Spinal cord (tissue), 10 donors: ENCODE measurements around the gene USP48. TPM values are rescaled to one million over a fixed set of nuclear protein-coding genes. Genes with fewer than 3 reads are reported as not detected.

Experiments used
- DNase-seq, 6 donors: peaks; one replicate each; pipeline versions ENCODE4 v3.0.0 to v3.0.0-alpha.2; 2013 to 2015; ENCODE audit warnings: low spot score in 6 of 6, low read depth in 4 of 6
- H3K27ac ChIP-seq: one replicate; pipeline ENCODE4 v1.5.1; 2013; ENCODE audit warnings: low read depth, low read length, control low read depth
- H3K27me3 ChIP-seq: one replicate; pipeline ENCODE4 v1.6.1; 2013; ENCODE audit warnings: low read length; ENCODE audit not compliant: control insufficient read depth, insufficient read depth
- H3K36me3 ChIP-seq: one replicate; pipeline ENCODE4 v1.6.1; 2013; ENCODE audit warnings: low read length; ENCODE audit not compliant: control insufficient read depth, insufficient read depth
- H3K4me1 ChIP-seq: one replicate; pipeline ENCODE4 v1.6.1; 2013; ENCODE audit warnings: low read length; ENCODE audit not compliant: control insufficient read depth, insufficient read depth
- H3K4me3 ChIP-seq: one replicate; pipeline ENCODE4 v1.5.1; 2013; ENCODE audit warnings: low read depth, low read length, control low read depth
- H3K9me3 ChIP-seq: one replicate; pipeline ENCODE4 v1.6.1; 2013; ENCODE audit warnings: low read length; ENCODE audit not compliant: control insufficient read depth, insufficient read depth
- WGBS: methylation state at CpG from one replicate; pipeline ENCODE4 v1.1.5; 2013; ENCODE audit warnings: missing lambda C conversion rate; ENCODE audit not compliant: insufficient coverage; 5-methylcytosine and 5-hydroxymethylcytosine counted together
- polyA plus RNA-seq, 2 donors: library from polyadenylated mRNA; unstranded; fragments of 120-200 nt; gene quantifications; one replicate each; pipeline ENCODE4 v1.2.1, GENCODE V29; 2013; ENCODE audit not compliant: insufficient read length in 2 of 2
- total RNA-seq, 2 donors: library from RNA; depleted of rRNA in 1 of 2; stranded (reverse); fragments of 120-200 nt in 1 of 2; fragments of >200 nt in 1 of 2; gene quantifications; one replicate each; pipeline versions ENCODE4 v1.2.3 to v1.2.4, GENCODE V29; 2013 to 2014
- donor health status: healthy.

Gene USP48
- total and polyA plus RNA-seq, 4 donors, result 41.0 to 76.3 (median 61.9) TPM

DNA sequence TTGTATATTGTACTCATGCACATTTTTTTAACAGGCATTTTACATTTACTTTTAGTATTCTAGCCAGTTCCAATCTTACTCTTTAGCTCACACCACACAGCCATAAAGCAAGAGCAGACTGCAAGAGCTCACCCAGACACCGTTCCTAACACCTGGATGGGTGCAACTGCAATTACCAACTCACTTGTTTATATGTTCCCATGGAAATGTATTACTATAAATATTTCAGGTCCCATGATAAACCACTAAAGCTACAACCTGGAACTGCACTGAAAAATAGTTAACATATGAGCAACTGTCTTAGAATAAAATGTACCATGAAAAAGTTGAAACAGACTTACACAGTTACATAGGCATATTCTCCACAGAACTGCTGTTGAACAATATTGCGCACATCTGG is 30.8 kb downstream of the USP48 start:
- no CpG with 5 or more reads among the region's 2 CpGs for WGBS
- no peaks in the 10 kb centered on the region for H3K9me3 ChIP-seq
- H3K27ac ChIP-seq, result no peak overlapping the region
- no peaks in the 10 kb centered on the region for H3K4me1 ChIP-seq
- peaks cover 42% of the 10 kb centered on the region for H3K36me3 ChIP-seq
- no peak overlapping the region for H3K4me3 ChIP-seq
- no peak for DNase-seq
- no peaks in the 10 kb centered on the region for H3K27me3 ChIP-seq

DNA sequence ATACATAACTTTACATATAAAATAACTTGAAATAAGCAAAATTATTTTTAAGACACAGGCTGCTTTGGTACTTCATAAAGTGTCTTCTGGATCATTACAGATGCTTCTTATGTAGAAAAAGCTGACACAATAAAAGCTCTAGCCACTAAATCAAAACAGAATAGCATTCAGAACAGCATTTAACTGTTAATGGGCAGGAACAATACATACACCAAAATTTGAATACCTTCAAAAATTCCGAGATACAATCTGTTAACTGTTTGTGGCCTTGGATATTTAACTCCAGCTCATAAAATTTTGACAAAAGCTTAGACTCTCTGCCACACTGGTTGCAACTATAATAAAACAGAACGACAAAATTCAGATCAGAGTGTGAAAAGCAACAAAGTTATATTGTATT is 31.7 kb downstream of the USP48 start:
- no CpG with 5 or more reads among the region's 2 CpGs for WGBS
- H3K27me3 ChIP-seq, result no peaks in the 10 kb centered on the region
- no peak for DNase-seq
- no peaks in the 10 kb centered on the region for H3K4me1 ChIP-seq
- H3K27ac ChIP-seq, result no peak overlapping the region
- H3K4me3 ChIP-seq, result no peak overlapping the region
- peaks cover 42% of the 10 kb centered on the region for H3K36me3 ChIP-seq
- H3K9me3 ChIP-seq, result no peaks in the 10 kb centered on the region

DNA sequence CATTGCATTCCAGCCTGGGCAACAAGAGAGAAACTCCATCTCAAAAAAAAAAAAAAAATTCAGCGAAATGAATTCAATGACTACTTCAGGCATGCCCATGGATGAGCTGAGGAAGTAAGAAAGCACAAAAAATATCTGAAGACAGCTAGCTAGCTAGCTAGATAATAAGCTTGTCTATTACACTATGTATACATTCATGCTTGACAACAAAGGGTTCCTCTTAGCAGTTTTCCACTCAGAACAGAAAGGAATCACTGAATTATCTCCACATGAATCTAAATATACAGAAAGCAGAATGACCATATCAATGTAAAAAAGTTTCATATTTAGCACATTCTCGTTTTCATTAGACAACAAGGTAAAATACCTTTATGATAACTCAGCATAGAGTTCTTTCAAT is 32.1 kb downstream of the USP48 start:
- no CpG with 5 or more reads among the region's 2 CpGs for WGBS
- Histone ChIP-seq H3K4me3 (no peak overlapping the region), H3K4me1 (no peaks in the 10 kb centered on the region), H3K27ac (no peak overlapping the region), H3K27me3 (no peaks in the 10 kb centered on the region), H3K36me3 (peaks cover 38% of the 10 kb centered on the region), H3K9me3 (no peaks in the 10 kb centered on the region)
- DNase-seq, result no peak

DNA sequence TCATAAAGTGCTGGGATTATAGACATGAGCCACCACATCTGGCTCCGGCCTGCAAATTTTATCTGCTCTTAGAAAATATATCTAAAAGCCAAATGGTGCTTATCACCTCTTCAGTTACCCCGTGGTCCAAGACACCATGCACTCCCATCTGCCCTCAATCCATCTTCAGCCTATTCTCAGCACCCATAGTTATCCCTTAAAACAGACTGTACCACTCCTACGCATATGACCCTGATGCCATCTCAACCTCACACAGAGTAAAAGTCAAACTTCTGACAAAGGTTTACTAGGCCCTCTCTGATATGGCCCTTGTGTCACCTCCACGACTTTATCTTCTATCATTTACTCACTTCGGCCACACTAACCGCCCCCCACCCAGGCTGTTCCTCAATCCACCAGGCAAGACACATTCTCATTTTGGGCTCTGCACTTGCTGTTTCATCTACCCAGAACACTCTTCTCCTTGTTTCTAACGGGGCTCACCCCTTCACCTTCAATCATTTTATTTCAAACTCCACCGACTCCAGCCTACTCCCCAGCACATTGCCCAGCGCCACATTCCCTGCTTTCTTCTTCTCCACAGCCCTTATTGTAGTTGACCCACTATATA is 33.0 kb downstream of the USP48 start:
- H3K4me1 ChIP-seq, result no peaks in the 10 kb centered on the region
- no peaks in the 10 kb centered on the region for H3K9me3 ChIP-seq
- H3K27me3 ChIP-seq, result no peaks in the 10 kb centered on the region
- H3K36me3 ChIP-seq, result peaks cover 29% of the 10 kb centered on the region
- no peak for DNase-seq
- 84% methylated on average over 9 of the region's 9 CpGs for WGBS
- no peak overlapping the region for H3K4me3 ChIP-seq
- H3K27ac ChIP-seq, result no peak overlapping the region

DNA sequence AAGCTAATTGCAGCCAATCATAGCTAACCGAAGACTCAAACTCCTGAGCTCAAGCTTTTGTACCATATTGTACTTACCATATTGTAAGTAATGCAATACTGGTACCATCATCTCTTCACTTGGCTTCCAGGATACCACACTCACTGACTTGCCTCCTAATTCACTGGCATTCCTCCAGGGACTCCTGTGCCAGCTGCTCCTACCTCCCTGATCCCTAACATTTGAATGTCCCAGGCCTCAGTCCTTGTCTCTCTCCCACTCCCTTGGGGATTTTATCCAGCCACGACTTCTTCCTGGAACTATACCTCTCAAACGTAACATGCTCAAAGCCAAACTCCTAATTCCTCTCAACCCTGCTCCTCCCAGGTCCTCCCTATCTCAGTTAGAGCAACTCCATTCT is 33.8 kb downstream of the USP48 start:
- H3K27ac ChIP-seq, result no peak overlapping the region
- H3K4me3 ChIP-seq, result no peak overlapping the region
- H3K36me3 ChIP-seq, result peaks cover 26% of the 10 kb centered on the region
- no peaks in the 10 kb centered on the region for H3K9me3 ChIP-seq
- no peaks in the 10 kb centered on the region for H3K4me1 ChIP-seq
- 44% methylated on average over 2 of the region's 3 CpGs for WGBS
- no peaks in the 10 kb centered on the region for H3K27me3 ChIP-seq
- DNase-seq, result peak in 1 of 6 donors; percentile 34

DNA sequence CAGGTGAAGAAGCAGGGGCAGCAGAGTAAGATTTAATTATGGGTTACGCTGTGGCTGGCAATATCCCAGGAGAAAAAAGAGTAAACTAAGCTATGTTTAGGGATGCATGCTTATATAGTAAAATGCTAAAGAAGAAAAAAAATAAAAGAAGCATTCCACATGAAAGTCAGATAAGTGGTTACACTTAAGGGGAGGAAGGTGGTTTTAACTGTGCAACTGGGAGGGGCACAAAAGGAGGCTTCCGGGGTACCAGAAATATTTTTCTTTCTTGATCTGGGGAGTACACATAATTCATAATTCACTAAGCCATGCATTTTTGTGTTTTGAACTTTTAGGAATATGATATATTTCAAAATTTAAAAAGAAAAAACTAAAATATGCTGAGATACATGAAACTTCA is 39.5 kb downstream of the USP48 start:
- Histone ChIP-seq H3K27ac (no peak overlapping the region), H3K9me3 (no peaks in the 10 kb centered on the region), H3K4me3 (no peak overlapping the region), H3K36me3 (peaks cover 16% of the 10 kb centered on the region), H3K27me3 (no peaks in the 10 kb centered on the region), H3K4me1 (no peaks in the 10 kb centered on the region)
- no CpG with 5 or more reads among the region's 2 CpGs for WGBS
- no peak for DNase-seq

DNA sequence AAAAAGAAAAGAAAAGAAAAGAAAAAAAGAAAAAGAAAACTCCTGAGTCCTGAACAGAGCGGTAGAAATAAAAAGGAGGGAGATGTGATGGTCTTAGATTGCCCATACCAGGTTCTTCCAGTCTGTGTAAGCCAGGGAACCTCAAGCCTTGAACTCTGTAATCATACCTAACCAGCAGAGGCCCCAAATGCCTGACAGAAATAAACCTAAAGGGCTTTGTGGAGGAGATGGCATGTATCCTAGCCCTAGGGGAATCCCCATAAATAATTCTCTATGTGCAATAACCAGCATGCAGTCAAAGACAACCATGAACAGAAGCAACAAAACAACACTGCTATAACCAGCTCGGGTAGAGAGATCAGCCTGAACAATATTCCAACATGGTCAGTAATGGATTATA is 40.4 kb downstream of the USP48 start:
- no CpG with 5 or more reads among the region's 2 CpGs for WGBS
- Histone ChIP-seq H3K4me1 (no peaks in the 10 kb centered on the region), H3K27me3 (no peaks in the 10 kb centered on the region), H3K36me3 (peaks cover 18% of the 10 kb centered on the region), H3K4me3 (no peak overlapping the region), H3K9me3 (no peaks in the 10 kb centered on the region), H3K27ac (no peak overlapping the region)
- no peak for DNase-seq

DNA sequence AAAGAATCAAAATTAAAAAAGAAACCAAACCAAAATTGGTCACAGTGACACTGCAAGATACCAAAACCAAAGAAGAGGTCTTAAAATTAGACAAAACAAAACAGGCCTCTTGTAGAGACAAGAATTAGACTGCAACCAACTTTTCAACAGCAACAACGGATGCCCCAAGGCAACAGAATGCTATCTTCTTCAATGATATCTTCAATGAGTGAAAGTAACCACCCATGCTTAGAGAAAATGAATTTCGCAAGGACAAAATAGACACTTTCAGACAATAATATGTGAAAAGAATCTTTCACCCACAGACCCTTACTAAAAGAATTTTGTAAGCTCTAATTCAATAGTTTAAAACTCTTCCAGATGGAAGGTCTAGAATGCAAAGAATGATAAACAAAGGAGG is 41.7 kb downstream of the USP48 start:
- no peaks in the 10 kb centered on the region for H3K4me1 ChIP-seq
- DNase-seq, result no peak
- WGBS, result no CpG with 5 or more reads among the region's 2 CpGs
- H3K27ac ChIP-seq, result no peak overlapping the region
- H3K27me3 ChIP-seq, result no peaks in the 10 kb centered on the region
- H3K36me3 ChIP-seq, result peaks cover 17% of the 10 kb centered on the region
- no peak overlapping the region for H3K4me3 ChIP-seq
- no peaks in the 10 kb centered on the region for H3K9me3 ChIP-seq

DNA sequence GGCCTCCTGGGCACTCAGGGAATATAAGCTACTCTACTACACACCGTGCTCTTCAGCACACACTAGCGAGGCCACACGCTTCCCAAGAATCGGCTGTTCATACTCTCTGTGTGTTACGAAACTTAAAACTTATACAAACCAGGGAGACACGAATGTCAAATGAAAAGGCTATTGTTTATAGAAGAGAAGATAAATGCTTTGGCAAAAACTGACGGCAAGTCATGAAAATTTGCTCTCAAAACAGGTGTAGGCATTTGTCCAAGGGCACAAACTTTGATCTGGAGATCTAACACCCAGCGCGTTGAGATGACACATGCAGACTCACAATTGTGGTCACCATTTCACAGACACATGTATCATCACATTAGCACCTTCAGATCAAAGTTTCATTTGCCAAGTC is 46.1 kb downstream of the USP48 start:
- no peaks in the 10 kb centered on the region for H3K27me3 ChIP-seq
- no peak for DNase-seq
- no peak overlapping the region for H3K4me3 ChIP-seq
- no peak overlapping the region for H3K27ac ChIP-seq
- H3K9me3 ChIP-seq, result no peaks in the 10 kb centered on the region
- no peaks in the 10 kb centered on the region for H3K4me1 ChIP-seq
- H3K36me3 ChIP-seq, result peaks cover 37% of the 10 kb centered on the region
- 90% methylated on average over 4 of the region's 9 CpGs for WGBS

DNA sequence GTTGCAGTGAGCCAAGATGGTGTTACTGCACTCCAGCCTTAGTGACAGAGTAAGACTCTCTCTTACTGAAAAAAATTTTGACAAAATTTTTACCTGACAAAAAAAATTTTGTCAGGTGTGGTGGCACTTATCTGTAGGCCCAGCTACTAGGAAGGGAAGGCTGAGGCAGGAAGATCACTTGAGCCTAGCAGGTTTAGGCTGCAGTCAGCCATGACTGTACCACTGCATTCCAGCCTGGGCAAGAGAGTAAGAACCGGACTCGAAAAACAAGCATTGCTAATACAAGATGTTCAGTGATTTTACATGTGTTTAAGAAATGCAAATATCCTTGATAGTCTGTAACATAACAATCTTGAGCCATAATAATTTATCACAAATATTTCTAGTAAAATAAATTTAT is 46.9 kb downstream of the USP48 start:
- Histone ChIP-seq H3K4me1 (no peaks in the 10 kb centered on the region), H3K36me3 (peaks cover 42% of the 10 kb centered on the region), H3K27me3 (no peaks in the 10 kb centered on the region), H3K9me3 (no peaks in the 10 kb centered on the region), H3K27ac (no peak overlapping the region), H3K4me3 (no peak overlapping the region)
- DNase-seq, result no peak
- whole genome bisulfite sequencing, result no CpG with 5 or more reads among the region's 2 CpGs
